Brain microvascular endothelial cell (primary cell): Measurements from ENCODE around the gene ADRA1B.
A peak's percentile ranks its signal among the peaks of the same experiment; 100 is the strongest.
"Not testable (repeated sequence)": the region's sequence is repeated elsewhere in the genome, so short reads cannot be mapped to it uniquely, and the experiment has no call there.

ENCODE experiments used
- DNase-seq: peaks from one replicate; pipeline ENCODE4 v3.0.0-alpha.2; 2020
- H3K27ac ChIP-seq: fragments of 250-450 bp; sonication (Bioruptor Pico); 2 replicates; pipeline ENCODE4 v1.5.1; 2020; ENCODE audit warnings: mild to moderate bottlenecking, moderate library complexity
- H3K27me3 ChIP-seq: fragments of 250-450 bp; sonication (Bioruptor Pico); replicated peaks from 2 replicates; pipeline ENCODE4 v1.5.1; 2020; ENCODE audit warnings: mild to moderate bottlenecking
- H3K36me3 ChIP-seq: fragments of 250-450 bp; sonication (Bioruptor Pico); replicated peaks from 2 replicates; pipeline ENCODE4 v1.5.1; 2020; ENCODE audit warnings: mild to moderate bottlenecking
- H3K4me3 ChIP-seq: 2 replicates; pipeline ENCODE4 v1.5.1; 2011; ENCODE audit warnings: low read depth, mild to moderate bottlenecking, control low read depth, low read length, moderate library complexity
- in situ Hi-C: cut with HindIII; loops from 2 replicates; pipeline ENCODE4 v1.10.0; 2017; ENCODE audit warnings: low sequenced_read_pairs, low pct_ligation_motif_present
- TF ChIP-seq, protein P1 (sequence below): IDR thresholded peaks from 2 replicates; pipeline ENCODE4 v1.5.1; 2011; ENCODE audit warnings: low read depth, mild to moderate bottlenecking, moderate library complexity, low read length, control low read depth, inconsistent platforms; ENCODE audit errors: missing control alignments

The ADRA1B gene

DNA sequence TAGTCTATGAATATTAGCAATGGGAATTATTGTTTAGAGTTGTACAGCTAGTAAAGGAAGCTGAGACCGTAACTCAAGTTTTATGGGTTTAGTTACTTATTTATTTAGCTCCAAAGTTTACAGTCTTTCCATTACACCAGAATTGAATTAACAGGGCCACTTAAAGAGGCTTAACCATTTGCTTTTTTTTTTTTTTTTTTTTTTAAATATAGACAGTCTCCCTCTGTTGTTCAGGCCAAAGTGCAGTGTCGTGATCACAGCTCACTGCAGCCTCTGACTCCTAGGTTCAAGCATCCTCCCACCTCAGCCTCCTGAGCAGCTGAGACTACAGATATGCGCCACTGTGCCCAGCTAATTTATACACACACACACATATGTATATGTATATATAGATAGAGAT is 91.2 kb downstream of the ADRA1B start:
- no peaks in the 10 kb centered on the region for H3K27me3 ChIP-seq
- TF ChIP-seq, protein P1, sequence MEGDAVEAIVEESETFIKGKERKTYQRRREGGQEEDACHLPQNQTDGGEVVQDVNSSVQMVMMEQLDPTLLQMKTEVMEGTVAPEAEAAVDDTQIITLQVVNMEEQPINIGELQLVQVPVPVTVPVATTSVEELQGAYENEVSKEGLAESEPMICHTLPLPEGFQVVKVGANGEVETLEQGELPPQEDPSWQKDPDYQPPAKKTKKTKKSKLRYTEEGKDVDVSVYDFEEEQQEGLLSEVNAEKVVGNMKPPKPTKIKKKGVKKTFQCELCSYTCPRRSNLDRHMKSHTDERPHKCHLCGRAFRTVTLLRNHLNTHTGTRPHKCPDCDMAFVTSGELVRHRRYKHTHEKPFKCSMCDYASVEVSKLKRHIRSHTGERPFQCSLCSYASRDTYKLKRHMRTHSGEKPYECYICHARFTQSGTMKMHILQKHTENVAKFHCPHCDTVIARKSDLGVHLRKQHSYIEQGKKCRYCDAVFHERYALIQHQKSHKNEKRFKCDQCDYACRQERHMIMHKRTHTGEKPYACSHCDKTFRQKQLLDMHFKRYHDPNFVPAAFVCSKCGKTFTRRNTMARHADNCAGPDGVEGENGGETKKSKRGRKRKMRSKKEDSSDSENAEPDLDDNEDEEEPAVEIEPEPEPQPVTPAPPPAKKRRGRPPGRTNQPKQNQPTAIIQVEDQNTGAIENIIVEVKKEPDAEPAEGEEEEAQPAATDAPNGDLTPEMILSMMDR = no peak
- H3K27ac ChIP-seq = no peak overlapping the region
- in situ Hi-C loops = no loop called here
- DNase-seq = no peak
- H3K4me3 ChIP-seq = no peak overlapping the region
- H3K36me3 ChIP-seq = peaks cover 8% of the 10 kb centered on the region

GRCh38 chr5:160008529-160008876 is 92.2 kb downstream of the ADRA1B start:
- peak overlapping the region; percentile 22 for H3K4me3 ChIP-seq

GRCh38 chr5:160008877-160009590 is 92.8 kb downstream of the ADRA1B start, which contains the start of gene TTC1:
Gene TTC1, plus strand, starts transcription at chr5:160009139. Its CDS starts 1,390 bp downstream, at chr5:160010529.
- Histone ChIP-seq H3K4me3 (peak within 1 kb of the TSS; percentile 100), H3K36me3 (peaks cover 12% of the 10 kb centered on the region), H3K27me3 (no peaks in the 10 kb centered on the region), H3K27ac (peak within 1 kb of the TSS; percentile 80)
- peak; percentile 98 for DNase-seq
- TF ChIP-seq, protein P1 = no peak
- in situ Hi-C loops = no loop called here

More at GRCh38 chr5:160008529-160008876, 92.2 kb downstream of the ADRA1B start:
- H3K27me3 ChIP-seq, DNase-seq, H3K27ac ChIP-seq, in situ Hi-C loops: not testable (repeated sequence)
- H3K36me3 ChIP-seq = peaks cover 11% of the 10 kb centered on the region

DNA sequence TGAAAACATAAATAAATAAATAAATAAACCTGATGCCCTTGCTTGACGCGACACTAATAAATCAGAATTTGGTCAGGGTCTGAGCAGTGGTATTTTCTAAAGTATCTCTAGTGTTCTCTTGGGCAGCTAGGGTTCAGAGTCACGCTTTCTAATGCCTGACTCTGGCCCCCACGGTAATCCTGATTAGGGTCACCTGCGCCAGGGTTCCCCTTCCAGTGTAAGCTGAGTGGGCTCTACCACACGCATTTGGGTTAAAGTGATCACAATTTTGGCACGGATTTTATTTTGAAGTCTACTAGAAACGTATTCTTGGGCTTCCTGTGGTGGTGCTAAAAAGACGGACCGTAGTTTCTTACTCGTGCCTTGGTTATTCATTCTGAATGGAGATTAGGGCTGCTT is 93.3 kb downstream of the ADRA1B start:
- Histone ChIP-seq H3K36me3 (peaks cover 12% of the 10 kb centered on the region), H3K27me3 (no peaks in the 10 kb centered on the region), H3K27ac (peak overlapping the region; percentile 80), H3K4me3 (peak overlapping the region; percentile 100)
- in situ Hi-C loops = no loop called here
- no peak for DNase-seq
- TF ChIP-seq, protein P1 = no peak

DNA sequence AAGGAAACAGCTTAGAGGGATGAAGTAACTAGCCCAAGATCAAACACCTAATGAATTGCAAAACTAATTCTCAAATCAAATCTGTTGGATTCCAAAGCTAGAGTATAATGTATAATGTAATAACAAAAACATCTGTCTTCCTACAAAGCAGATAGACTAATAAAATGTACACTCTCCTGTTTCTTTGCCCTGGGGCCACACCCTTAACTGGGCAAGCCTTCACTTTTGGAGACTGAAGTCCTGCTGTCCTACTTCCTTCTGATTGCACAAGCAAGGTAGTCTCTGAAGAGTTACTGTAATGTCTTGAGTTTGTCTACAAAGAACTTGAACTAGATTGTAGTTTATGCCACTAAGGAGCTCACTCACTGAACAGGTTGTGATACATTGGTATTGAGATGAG is 95.2 kb downstream of the ADRA1B start:
- no peak for DNase-seq
- Histone ChIP-seq H3K27me3 (no peaks in the 10 kb centered on the region), H3K4me3 (no peak overlapping the region), H3K27ac (no peak overlapping the region), H3K36me3 (peaks cover 15% of the 10 kb centered on the region)
- in situ Hi-C loops = no loop called here
- TF ChIP-seq, protein P1 = no peak

- H3K4me3 ChIP-seq, in situ Hi-C loops, H3K27me3 ChIP-seq, H3K27ac ChIP-seq, DNase-seq: not testable (repeated sequence)
- H3K36me3 ChIP-seq = peaks cover 15% of the 10 kb centered on the region
These were observed 97.9 kb downstream of the ADRA1B start for GRCh38 chr5:160014197-160014596.
